ENCODE measurements around the gene BIRC2.
"Not testable (repeated sequence)": the region's sequence is repeated elsewhere in the genome, so short reads cannot be mapped to it uniquely, and the experiment has no call there.

Gene BIRC2

DNA sequence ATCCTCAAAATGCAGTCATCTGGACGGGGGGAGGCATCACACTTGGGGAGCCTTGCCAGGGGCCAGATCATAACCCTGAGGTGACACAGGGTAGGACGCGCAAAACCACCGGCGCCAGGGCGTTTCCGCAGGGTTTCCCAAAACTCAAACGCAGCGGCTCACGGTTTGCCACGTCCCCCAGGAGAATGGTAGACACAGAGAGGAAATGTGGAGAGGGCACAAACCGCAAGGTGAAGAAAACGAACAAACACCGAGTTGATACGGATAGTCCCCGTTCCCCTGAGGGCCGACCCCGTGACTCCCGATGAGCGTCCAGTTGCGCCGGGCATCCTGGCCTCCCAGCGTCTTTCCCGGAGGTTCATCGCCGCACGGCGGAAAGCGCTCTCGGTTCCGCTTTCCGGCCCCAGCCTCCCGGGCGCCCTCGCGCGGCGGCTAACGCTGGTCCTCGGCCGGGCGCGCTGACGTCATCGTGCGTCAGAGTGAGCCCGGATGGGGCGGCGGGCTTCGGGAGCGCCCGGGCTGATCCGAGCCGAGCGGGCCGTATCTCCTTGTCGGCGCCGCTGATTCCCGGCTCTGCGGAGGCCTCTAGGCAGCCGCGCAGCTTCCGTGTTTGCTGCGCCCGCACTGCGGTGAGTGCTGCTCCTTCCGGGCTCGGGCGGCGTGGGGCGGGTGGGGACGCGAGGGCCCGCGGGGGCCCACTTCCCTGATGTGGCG lies at the start of gene BIRC2:
BIRC2 (plus strand) TSS at position 467 of the 714 bp plus-strand sequence. CDS start 2,641 bp downstream, outside the sequence.
- peak; percentile 97 for DNase-seq (ENCODE audit: low read depth)

DNA sequence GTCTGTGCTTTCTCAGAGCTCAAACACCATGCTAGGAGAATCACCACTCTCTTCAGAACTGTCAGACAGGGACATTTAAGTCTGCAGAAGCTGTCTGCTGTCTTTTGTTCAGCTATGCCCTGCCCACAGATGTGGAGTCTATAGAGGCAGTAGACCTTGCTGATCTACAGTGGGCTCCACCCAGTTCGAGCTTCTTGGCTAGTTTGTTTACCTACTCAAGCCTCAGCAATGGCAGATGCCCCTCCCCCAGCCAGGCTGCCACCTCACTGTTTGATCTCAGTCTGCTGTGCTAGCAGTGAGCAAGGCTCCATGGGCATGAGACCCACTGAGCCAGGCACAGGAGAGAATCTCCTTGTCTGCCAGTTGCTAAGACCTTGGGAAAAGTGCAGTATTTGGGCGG lies 46.2 kb upstream of the BIRC2 start:
- not testable (repeated sequence) for DNase-seq (ENCODE audit: low read depth)

DNA sequence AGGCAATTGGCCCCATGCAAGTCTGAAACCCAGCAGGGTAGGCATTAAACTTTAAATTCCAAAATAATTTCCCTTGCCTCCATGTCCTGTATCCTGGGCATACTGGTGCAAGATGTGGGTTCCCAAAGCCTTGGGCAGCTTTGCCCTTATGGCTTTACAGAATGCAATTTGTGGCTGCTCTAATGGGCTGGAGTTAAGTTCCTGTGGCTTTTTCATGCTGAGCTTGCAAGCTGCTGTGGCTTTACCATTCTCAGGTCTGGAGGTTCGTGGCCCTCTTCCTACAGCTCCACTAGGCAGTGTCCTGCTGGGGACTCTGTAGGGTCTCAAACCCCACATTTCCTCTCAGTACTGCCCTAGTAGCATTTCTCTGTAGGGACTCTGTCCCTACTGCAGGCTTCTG lies 44.8 kb upstream of the BIRC2 start:
- DNase-seq (ENCODE audit: low read depth) = no peak

GRCh38 chr11:102304686-102305085 lies 42.3 kb upstream of the BIRC2 start:
- DNase-seq (ENCODE audit: low read depth) = no peak

DNA sequence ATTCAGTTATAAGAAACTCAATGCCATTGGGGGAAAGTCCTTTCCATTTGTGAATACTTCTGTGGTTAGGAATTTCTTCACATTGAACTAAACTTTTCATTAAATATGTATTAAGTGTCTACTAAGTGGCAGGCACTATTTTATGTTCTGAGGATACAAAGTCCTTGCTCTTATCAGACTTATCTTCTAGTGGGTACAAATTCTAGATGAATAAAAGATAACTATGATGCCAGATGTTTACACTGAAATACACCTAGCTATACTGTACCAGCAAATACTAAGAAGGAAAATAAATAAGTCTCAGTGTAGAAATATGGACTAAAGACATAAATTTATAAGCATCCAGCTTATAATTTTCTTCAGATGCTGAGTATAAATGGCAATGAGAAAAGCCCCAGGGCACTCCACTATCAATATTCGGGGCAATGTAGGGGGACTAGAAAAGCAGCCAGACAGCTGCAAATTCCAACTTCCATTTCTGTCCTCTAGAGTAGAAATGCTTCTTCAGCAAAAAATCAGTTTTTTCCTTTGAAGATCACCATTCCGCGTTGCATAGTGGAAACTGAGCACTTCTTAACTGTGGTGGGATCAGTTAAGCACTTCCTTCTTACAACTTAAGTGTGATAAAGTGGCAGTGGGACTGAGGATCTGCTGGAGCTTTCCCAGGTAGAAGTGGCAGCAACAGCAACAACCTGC lies 41.5 kb upstream of the BIRC2 start:
- no peak for DNase-seq (ENCODE audit: low read depth)

DNA sequence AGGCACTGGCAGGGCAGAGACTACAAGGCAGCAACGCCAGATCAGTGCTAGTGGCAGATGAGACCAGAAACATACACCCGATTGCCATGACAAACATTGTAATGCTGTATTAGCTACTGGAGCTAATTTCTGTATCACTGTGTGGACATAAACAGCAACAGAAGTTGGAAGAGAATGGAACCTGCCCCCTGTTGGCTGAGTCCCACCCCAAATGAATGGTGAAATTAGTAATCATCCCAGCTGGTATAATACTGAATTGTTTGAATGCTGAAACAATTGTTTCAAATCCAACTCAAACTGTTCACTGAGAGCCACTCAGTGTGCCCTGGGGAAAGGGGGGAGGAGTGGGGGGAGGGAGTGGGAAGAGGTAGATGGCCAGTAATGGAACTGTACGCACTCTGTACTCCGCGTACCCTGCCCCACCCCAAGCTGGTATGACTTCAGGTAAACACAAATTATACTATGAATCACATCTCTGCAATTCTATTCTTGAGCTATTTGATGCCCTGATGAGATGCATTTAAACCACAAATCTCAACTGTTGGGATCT lies 40.9 kb upstream of the BIRC2 start:
- DNase-seq (ENCODE audit: low read depth) = peak; percentile 44

DNA sequence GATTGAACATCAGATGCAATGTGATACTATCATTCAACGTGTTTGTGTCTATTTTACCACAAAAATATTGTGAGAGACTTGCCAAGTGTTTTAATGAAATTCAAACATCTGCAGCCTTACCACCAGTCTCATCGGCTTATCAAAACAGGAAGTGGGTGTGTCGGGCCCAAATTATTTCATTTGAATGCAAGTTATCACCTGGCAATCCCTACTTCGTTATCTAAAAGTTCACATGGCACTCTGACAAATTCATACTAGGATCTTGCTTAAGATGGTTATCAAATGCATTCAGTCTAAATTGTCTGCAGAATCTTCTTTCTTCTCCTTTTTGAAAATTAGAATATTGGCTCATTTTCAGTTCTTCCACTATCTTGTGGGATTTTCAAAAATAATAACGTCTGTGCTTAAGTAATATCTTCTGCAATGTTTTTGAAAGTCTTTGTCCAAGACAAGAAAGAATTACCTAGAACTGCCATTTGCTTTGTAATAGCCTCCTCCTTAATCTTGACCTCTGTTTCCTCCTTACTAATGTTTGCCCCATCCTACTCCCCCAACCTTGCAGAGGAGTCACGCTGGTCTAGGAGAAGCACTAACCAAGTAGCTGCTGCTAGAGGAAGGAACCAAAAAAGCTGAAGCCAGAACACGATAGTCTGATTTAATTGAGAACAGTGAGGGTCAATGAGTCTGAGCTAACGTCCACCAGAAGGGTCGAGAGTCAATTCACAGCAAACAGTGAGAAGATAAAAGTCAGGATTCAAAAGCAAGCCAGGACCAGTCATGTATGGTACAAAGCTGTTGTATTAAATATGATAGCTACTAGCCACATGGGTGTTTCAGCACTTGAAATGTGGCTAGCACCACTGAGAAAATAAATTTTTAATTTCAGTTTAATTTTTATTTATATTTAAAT lies 39.9 kb upstream of the BIRC2 start:
- no peak for DNase-seq (ENCODE audit: low read depth)

DNA sequence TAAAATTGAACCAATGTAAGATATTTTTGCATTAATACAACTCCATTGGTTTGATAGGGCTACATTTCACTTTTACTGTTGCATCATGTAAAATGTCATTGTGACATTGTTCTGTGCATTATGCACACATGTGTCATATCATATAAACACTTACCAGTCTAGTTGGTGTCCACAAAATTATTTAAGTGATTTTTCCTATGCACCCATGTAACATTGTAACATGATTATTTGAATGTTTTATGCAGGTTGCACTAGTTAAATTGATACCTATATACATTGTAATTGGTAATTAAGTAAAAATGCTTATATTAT lies 39.3 kb upstream of the BIRC2 start:
- DNase-seq (ENCODE audit: low read depth) = no peak

DNA sequence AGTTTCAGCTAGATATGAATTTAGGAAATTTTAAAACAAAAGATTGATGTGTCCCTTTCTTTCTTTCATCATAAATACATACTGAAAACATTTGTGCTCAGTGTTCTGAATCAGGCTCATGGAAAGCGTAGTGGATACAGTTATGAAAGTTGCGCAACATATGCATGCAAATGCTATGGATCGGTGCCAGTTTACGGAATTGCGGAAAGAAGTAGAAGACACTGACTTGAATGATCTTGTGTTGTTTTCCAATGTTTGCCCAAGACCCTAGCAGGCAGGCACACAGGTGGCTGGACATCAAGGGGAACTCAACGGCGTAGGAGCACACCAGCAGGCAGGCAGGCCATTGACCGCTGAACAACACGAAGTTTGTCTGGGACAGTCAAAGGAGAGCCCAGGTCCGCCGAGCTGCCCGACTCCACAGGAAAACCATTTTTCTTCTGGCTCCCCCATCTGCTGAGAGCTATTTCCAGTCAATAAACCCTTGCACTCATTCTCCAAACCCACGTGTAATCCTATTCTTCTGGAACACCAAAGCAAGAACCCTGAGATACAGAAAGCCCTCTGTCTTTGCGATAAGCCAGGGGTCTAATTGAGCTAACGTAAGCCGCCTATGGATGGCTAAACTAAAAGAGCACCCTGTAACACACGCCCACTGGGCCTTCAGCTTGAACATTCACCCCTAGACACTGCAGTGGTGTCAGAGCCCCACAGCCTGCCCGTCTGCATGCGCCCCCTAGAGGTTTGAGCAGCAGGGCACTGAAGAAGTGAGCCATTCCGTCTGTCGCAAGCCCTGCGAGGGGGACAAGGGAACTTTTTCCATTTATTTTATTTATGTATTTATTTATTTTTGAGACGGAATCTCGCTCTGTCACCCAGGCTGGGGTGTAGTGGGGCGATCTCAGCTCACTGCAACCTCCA lies 37.1 kb upstream of the BIRC2 start:
- DNase-seq (ENCODE audit: low read depth) = no peak

- DNase-seq (ENCODE audit: low read depth) = peak; percentile 40
Observed at GRCh38 chr11:102312667-102313066, 34.3 kb upstream of the BIRC2 start.

DNA sequence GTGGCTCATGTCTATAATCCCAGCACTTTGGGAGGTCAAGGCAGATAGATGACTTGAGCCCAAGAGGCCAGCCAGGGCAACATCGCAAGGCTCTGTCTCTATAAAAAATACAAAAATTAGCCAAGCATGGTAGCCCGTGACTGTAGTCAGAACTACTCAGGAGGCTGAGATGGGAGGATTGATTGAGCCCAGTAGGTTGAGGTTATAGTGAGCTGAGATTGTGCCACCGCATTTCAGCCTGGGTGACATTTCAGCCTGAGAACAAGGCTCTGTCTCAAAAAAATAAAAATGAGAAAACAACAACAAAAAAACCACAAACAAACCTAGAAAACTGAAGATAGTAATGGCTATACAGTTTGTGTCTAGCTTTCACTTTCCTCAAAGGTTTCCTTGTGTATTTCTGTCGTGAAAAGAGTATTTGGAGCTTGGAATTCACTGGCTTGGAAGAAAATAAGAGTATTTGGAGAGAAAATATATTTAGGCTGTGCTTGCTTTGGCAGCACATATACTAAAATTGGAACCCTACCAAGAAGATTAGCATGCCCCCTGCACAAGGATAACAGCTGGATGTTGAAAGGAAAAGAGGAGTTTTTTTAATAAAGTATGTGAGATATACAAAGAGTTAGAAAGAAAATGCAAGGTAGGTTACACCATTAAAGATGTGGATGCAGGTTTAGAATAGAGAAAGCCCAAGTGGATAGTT lies 33.6 kb upstream of the BIRC2 start:
- no peak for DNase-seq (ENCODE audit: low read depth)

- no peak for DNase-seq (ENCODE audit: low read depth)
Observed at GRCh38 chr11:102314784-102315183, 32.2 kb upstream of the BIRC2 start.

- DNase-seq (ENCODE audit: low read depth) = no peak
Observed at GRCh38 chr11:102316346-102316904, 30.6 kb upstream of the BIRC2 start.

GRCh38 chr11:102317099-102317767 lies 29.8 kb upstream of the BIRC2 start, which contains the start of gene BIRC3:
BIRC3 (plus strand) TSS chr11:102317484; CDS start chr11:102324510, 7,026 bp downstream.
- DNase-seq (ENCODE audit: low read depth) = peak; percentile 97

DNA sequence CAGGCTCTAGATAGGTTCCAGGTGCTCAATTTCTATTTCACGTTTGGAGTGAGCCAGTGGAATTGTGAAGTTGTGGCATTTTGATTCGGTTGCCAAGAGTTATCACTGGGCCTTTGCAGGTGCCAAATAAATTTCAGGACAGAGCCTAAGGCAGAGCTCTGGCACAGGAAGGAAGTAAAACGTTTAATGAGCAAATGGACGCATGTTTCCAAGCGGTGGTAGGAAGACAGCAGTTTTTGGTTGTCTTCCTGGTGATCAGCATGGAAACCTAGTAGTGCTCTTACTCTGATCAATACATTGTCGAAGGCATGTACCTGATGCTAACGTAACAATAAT lies 29.3 kb upstream of the BIRC2 start:
- DNase-seq (ENCODE audit: low read depth) = peak; percentile 36

DNA sequence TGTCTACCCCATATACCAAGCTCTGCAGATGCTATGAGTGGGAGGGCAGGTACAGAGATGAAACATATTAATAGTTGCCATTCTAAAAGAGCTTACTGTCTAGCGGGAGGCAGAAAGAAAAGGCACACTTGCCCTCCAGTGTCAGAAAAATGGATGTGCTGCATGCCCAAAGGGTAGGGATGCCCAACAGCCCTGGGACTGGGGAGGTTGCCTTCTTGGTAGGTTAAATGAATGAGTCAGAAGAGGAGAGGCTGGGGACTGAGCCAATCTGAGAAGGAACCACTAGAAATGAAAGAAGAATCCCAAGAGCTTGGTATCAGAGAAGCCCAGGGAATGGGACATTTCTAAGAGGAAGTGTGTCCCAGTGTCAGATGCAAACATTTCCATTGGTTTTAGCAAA lies 28.5 kb upstream of the BIRC2 start:
- DNase-seq (ENCODE audit: low read depth) = peak; percentile 59

- DNase-seq (ENCODE audit: low read depth) = no peak
Observed at GRCh38 chr11:102319544-102319943, 27.5 kb upstream of the BIRC2 start.

- DNase-seq (ENCODE audit: low read depth) = no peak
Observed at GRCh38 chr11:102320188-102320587, 26.8 kb upstream of the BIRC2 start.

DNA sequence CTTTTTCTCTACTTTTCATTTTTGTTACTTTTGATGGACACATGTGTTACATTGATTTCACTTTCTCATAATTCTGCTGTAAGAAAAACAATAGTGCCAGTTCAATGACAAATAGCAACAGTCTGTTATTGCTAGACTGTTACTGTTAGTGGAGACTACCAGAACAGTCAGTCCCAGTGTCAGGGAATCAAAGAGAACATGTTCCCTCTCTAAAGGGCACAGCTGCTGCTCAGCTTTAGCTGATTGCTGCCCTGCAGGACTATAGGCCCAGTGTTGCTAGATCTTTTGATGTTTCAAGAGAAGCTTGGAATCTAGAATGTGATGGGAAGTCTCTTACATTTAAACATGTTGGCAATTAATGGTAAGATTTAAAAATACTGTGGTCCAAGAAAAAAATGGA lies 26.3 kb upstream of the BIRC2 start:
- DNase-seq (ENCODE audit: low read depth) = no peak

DNA sequence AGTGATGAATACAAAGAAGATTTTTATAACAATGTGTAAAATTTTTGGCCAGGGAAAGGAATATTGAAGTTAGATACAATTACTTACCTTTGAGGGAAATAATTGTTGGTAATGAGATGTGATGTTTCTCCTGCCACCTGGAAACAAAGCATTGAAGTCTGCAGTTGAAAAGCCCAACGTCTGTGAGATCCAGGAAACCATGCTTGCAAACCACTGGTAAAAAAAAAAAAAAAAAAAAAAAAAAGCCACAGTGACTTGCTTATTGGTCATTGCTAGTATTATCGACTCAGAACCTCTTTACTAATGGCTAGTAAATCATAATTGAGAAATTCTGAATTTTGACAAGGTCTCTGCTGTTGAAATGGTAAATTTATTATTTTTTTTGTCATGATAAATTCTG lies 24.5 kb upstream of the BIRC2 start:
- DNase-seq (ENCODE audit: low read depth) = peak; percentile 74
